NB4 (cell line): ENCODE results near the gene SPAG4.

Experiments
- DNase-seq: peaks from one replicate; pipeline ENCODE4 v3.0.0; 2010; ENCODE audit warnings: low read depth
- H3K4me3 ChIP-seq: one replicate; pipeline ENCODE4 v1.5.1; 2011; ENCODE audit warnings: mild to moderate bottlenecking, low read depth, low read length, moderate library complexity
- MAX ChIP-seq: IDR thresholded peaks from 2 replicates; pipeline ENCODE4 v1.6.1; 2011; ENCODE audit warnings: low read depth, low read length
- MYC ChIP-seq: IDR thresholded peaks from 2 replicates; pipeline ENCODE4 v1.6.1; 2011; ENCODE audit warnings: low read depth, low read length
- POLR2A ChIP-seq: IDR thresholded peaks from 2 replicates; pipeline ENCODE4 v1.6.1; 2011; ENCODE audit warnings: mild to moderate bottlenecking; ENCODE audit not compliant: insufficient read length; ENCODE audit errors: extremely low read depth
- TF ChIP-seq, protein P1 (sequence below): IDR thresholded peaks from one replicate; pipeline ENCODE4 v1.5.1; 2012; ENCODE audit warnings: low read depth, low read length

Gene SPAG4, protein sequence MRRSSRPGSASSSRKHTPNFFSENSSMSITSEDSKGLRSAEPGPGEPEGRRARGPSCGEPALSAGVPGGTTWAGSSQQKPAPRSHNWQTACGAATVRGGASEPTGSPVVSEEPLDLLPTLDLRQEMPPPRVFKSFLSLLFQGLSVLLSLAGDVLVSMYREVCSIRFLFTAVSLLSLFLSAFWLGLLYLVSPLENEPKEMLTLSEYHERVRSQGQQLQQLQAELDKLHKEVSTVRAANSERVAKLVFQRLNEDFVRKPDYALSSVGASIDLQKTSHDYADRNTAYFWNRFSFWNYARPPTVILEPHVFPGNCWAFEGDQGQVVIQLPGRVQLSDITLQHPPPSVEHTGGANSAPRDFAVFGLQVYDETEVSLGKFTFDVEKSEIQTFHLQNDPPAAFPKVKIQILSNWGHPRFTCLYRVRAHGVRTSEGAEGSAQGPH

GRCh38 chr20:35615667-35616464 is at the start of gene SPAG4:
SPAG4 (plus strand) TSS chr20:35615829; CDS start chr20:35616004, 175 bp downstream.
- peak within 1 kb of the TSS; percentile 65 for H3K4me3 ChIP-seq
- peak; percentile 75 for TF ChIP-seq POLR2A
- TF ChIP-seq MAX: peak; percentile 93
- TF ChIP-seq, protein P1, sequence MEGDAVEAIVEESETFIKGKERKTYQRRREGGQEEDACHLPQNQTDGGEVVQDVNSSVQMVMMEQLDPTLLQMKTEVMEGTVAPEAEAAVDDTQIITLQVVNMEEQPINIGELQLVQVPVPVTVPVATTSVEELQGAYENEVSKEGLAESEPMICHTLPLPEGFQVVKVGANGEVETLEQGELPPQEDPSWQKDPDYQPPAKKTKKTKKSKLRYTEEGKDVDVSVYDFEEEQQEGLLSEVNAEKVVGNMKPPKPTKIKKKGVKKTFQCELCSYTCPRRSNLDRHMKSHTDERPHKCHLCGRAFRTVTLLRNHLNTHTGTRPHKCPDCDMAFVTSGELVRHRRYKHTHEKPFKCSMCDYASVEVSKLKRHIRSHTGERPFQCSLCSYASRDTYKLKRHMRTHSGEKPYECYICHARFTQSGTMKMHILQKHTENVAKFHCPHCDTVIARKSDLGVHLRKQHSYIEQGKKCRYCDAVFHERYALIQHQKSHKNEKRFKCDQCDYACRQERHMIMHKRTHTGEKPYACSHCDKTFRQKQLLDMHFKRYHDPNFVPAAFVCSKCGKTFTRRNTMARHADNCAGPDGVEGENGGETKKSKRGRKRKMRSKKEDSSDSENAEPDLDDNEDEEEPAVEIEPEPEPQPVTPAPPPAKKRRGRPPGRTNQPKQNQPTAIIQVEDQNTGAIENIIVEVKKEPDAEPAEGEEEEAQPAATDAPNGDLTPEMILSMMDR: no peak
- TF ChIP-seq MYC: peak; percentile 93
- peak; percentile 100 for DNase-seq

DNA sequence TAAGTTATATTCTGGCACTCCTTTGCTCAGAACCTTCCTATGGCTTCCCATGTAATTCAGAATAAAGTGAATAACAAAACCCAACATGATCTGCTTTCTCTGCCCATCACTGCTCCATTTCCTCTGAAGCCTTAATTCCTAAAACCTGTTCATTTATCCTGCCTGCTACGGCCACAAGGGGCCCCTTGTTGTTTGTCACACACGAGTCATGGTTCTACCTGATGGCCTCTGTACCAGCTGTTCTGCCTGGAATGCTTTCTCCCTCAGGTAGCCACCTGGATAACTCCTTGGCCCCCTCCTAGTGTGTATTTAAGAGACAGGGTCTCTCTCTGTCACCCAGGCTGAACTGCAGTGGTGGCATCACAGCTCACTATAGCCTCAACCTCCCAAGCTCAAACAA is 47.0 kb upstream of the SPAG4 start:
- no peak for TF ChIP-seq MAX
- TF ChIP-seq, protein P1: peak; percentile 26
- DNase-seq: peak; percentile 25

DNA sequence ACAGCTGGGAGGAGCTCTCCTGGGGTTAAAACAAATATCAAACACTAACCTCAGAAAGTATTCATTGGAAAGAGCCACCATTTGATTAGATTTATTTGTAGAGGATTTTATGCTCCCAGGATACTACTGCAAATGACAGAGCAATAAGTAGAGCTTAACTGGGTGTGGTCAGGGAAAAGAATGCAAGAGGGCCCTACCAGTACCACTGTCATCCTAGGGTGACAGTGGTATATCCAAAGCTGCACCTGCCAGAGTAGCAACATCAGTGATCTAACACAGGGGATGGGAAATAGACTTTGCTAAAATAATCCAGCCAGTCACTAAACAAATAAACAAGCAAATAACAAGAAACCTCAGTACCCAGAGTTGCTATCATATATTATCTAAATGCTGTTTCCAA is 44.1 kb upstream of the SPAG4 start:
- no peak for TF ChIP-seq MAX
- TF ChIP-seq, protein P1: no peak
- no peak overlapping the region for H3K4me3 ChIP-seq
- no peak for DNase-seq

More for the DNA sequence above, 47.0 kb upstream of the SPAG4 start:
- no peak overlapping the region for H3K4me3 ChIP-seq

DNA sequence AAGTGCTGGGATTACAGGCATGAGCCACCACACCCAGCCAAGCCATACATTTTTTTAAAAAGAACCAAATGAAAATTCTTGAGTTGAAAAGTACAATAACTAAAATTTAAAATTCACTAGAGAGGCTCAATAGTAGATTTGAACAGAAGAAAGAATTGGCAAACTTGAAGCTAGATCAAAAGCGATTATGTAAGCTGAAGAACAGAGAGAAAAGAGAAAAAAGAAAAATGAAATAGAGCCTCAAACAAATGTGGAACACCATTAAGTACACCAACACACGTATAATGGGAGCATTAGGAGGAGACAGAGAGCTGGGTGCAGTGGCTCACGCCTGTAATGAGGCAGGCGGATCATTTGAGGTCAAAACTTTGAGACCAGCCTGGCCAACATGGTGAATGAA is 42.8 kb upstream of the SPAG4 start:
- TF ChIP-seq MAX (no peak), MYC (no peak), POLR2A (no peak)
- TF ChIP-seq, protein P1: no peak
- DNase-seq: no peak
- no peak overlapping the region for H3K4me3 ChIP-seq

GRCh38 chr20:35575958-35576357 is 39.7 kb upstream of the SPAG4 start:
- no peak for DNase-seq
- TF ChIP-seq MAX: no peak
- TF ChIP-seq MYC: no peak
- TF ChIP-seq POLR2A: no peak
- TF ChIP-seq, protein P1: no peak
- no peak overlapping the region for H3K4me3 ChIP-seq
